EL (cell line): ENCODE results near the gene DCLRE1C.
"Not testable (repeated sequence)": the region's sequence is repeated elsewhere in the genome, so short reads cannot be mapped to it uniquely, and the experiment has no call there.

Experiments used
- DNase-seq: peaks from one replicate; pipeline ENCODE4 v3.0.0-alpha.2; 2016

The DCLRE1C gene

DNA sequence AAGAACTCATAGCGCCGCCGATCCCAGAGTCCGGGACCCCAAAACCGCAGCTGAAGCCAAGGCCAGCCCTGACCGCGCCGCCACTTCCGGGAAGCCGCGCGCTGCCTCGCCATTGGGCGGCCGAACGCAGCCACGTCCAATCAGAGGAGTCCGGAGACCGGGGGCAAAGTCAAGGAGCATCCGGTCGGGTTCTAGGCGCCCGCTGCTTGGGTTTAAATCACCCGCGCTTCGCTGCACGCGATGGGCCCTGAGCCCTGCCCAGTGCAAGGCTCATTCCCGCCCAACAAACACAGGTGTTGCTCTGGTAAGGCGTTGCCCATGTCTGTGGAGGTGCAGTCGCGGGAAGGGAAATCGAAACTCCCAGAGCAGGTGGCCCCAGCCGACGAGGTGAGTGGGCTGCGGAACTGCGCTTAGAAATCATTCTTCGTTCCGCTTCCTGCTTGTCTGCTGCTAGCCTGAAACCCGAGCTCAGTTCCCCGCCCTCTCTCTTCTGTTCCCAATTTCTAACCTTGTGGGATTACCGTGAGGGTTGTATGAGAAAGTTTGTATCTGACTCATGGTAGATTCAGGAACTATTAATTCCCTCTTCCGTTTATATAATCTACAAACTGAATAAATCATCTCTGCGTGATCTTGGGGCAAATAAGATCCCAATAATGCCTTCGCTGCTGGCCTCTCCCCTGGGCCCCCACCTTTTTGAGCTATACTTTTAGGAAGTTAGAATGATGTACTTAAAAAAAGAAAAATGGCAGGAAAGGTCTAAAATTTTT lies at the start of gene DCLRE1C:
DCLRE1C (minus strand) TSS at position 96 of the 770 bp plus-strand sequence; CDS start at position 10, 86 bp downstream.
- DNase-seq: peak; percentile 93

DNA sequence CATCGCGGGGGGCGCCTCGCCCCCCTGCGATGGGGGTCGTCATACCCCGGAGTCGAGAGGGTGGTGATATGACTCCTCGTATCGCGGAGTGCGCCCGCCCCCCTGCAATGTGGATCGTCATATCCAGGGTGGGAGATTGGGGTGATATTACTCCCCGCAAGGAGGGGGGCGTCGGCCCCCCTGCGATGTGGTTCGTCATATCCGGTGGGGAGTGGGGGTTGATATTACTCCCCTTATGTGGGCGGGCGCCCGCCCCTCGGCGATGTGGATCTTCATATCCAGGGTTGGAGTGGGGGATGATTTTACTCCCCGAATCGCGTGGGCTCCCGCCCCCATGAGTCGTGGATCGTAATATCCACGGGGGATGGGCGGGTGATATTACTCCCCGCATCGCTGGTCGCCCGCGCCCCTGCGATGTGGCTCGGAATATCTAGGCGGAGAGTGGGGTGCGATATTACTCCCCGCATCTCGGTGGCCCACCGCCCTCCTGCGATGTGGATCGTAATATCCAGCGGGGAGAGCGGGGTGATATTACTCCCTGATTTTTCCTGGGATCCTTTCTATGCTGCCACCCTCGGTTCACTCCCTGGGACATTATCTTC lies 42.2 kb upstream of the DCLRE1C start:
- no peak for DNase-seq

- DNase-seq: not testable (repeated sequence)
These were observed 39.9 kb upstream of the DCLRE1C start for GRCh38 chr10:14993500-14994455.

- DNase-seq: not testable (repeated sequence)
These were observed 38.4 kb upstream of the DCLRE1C start for GRCh38 chr10:14992336-14992735.

DNA sequence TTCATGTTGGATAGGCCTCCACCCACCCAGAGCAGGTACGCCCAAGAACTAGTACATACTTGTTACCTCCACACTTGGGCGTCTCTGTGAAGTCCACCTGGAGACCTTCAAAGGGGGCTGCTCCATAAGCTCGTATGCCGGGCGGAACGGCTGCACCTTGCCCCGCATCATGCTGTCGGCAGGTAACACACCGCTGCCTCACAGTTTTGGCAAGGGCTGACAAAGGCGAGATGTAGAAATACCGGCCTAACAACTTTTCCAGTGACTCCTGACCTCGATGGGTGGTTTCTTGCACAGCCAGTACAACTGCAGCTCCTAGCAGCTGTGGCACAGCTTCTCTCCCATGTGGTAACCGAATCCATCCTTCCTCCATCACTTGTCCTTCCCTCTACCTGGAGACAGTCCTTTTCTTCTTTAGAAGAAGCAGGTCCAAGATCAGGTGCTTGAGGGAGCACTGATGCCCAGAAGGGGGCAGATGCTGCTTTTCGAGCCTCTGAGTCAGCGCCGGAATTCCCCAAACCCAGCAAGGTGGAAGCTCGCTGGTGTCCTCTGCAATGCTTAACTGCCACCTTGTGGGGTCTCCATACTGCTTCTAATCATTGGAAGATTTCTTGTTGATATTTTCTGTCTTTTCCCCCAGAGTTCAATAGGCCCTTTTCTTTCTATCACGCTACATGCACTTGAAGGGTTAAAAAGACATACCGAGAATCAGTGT lies 37.3 kb upstream of the DCLRE1C start:
- peak; percentile 59 for DNase-seq

DNA sequence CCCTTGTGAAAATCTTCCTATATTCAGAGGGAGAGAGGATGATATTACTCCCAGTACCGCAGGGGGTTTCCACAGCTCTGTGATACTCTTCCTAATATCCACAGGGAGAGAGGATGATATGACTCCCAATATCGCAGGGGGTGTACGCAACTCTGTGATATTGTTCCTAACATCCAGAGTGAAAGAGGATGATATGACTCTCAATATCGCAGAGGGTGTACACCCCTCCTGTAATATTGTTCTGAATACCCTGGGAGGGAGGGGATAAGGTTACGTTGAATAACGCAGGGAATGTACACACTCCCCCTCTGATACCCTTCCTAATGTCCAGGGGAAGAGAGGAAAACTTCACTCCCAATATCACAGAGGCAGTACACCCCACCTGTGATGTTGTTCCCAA lies 35.7 kb upstream of the DCLRE1C start:
- DNase-seq: not testable (repeated sequence)

DNA sequence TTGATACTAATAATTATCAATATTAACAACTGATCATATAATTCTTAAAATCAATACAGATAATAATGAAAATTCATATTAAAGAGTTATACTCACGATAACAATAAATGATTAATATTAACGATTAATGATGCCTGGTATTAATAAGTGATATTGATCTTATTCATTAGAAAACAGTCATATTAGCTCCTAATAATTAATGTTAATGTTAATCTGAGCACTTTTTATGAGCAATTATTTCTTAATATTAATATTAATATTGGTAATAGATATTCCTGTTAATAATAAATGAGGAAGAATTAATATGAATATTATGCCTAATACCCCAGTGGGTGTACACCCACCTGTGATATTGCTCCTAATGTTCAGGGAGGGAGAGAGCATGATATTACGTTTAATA lies 28.8 kb upstream of the DCLRE1C start:
- no peak for DNase-seq

GRCh38 chr10:14975672-14976273 lies 21.9 kb upstream of the DCLRE1C start:
- no peak for DNase-seq

- not testable (repeated sequence) for DNase-seq
These were observed 20.5 kb upstream of the DCLRE1C start for GRCh38 chr10:14974153-14974998.

GRCh38 chr10:14971867-14972448 lies 18.1 kb upstream of the DCLRE1C start:
- peak; percentile 22 for DNase-seq

GRCh38 chr10:14967897-14968296 lies 14.0 kb upstream of the DCLRE1C start:
- no peak for DNase-seq

- DNase-seq: peak; percentile 95
These were observed 5.5 kb upstream of the DCLRE1C start, which contains the start of gene MEIG1 for GRCh38 chr10:14959221-14960057. Gene MEIG1, plus strand, starts transcription at chr10:14959388. Its CDS starts 7,081 bp downstream, at chr10:14966469.

DNA sequence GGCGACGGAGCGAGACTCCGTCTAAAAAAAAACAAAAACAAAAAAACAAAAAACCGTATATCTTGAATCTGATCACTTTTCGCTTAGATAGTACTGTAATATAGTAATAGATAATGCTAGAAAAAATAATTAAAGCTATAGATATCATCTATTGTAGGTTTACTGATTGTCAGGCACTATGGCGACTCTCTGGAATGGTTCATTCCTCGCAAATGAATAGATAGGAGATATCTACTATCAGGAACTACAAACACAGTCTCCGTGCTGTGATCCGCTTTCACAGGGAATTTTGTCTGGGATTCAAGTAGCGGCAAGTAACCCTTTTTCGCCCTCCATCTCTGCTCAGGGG lies 5.0 kb upstream of the DCLRE1C start:
- no peak for DNase-seq

DNA sequence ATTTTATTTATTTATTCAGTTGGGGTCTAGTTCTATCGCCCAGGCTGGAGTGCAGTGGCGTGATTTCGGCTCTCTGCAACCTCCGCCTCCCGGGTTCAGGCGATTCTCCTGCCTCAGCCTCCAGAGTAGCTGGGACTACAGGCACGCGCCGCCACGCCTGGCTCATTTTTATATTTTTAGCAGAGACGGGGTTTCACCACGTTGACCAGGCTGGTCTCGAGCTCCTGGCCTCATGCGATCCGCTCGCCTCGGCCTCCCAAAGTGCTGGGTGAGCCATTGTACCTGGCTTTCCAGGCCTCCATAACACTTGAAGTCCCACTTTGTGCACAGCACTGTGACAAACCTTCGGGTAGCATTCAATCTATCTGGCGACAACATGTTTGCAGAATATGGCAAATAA lies 1.0 kb upstream of the DCLRE1C start:
- no peak for DNase-seq

- peak; percentile 74 for DNase-seq
These were observed 384 bp downstream of the DCLRE1C start for GRCh38 chr10:14953424-14954000.

GRCh38 chr10:14952851-14953423 lies 959 bp downstream of the DCLRE1C start:
- peak; percentile 19 for DNase-seq

DNA sequence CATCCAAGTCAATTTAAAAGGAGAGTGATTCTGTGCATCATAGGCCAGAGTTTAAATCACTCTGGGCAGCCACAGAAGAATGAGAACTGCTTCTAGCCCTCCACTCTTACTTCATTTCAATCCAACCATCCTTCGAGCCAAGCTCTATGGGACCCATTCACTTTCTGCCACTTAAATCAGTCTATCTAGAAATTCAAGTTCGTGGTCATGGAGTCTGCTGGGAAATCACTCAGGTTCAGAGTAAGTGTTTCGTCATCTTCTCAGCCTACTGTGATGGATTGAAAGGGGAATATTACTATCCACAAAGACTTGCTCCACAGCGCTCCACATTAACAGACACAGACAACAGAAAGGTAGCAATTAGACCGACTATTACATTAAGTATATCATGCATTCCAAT lies 4.6 kb downstream of the DCLRE1C start:
- DNase-seq: no peak

GRCh38 chr10:14947268-14947667 lies 6.6 kb downstream of the DCLRE1C start:
- DNase-seq: no peak

- peak; percentile 5 for DNase-seq
These were observed 8.8 kb downstream of the DCLRE1C start for GRCh38 chr10:14945108-14945507.
